Body of pancreas (tissue), 4 donors: ENCODE results near the gene TRAPPC5. TPM values are rescaled to one million over a fixed set of nuclear protein-coding genes. Genes with fewer than 3 reads are reported as not detected.

Experiments
- ATAC-seq: fragments of 150-250 bp; one replicate; pipeline ENCODE4 v1.9.1; 2016
- DNase-seq, 4 donors: peaks; one replicate each; pipeline ENCODE4 v3.0.0-alpha.2; 2019
- H3K27ac ChIP-seq, 4 donors: fragments of 200-600 bp; sonication (generic); 1 replicate in 3 of 4; 2 replicates in 1 of 4; pipeline versions ENCODE4 v1.5.1 to v1.6.1; 2016 to 2019; ENCODE audit warnings: mild to moderate bottlenecking in 1 of 4, mixed read lengths in 1 of 4, moderate library complexity in 1 of 4
- H3K27me3 ChIP-seq, 2 donors: fragments of 200-600 bp; sonication (generic); one replicate each; pipeline ENCODE4 v1.6.0; 2016; ENCODE audit warnings: mild to moderate bottlenecking in 1 of 2
- H3K36me3 ChIP-seq, 2 donors: fragments of 200-600 bp; sonication (generic); replicated peaks in 1 of 2; 2 replicates each; pipeline ENCODE4 v1.5.1; 2016; ENCODE audit warnings: low read depth in 2 of 2; ENCODE audit not compliant: insufficient read depth in 1 of 2
- H3K4me1 ChIP-seq: fragments of 200-600 bp; sonication (generic); one replicate; pipeline ENCODE4 v1.6.0; 2016
- H3K4me3 ChIP-seq, 2 donors: fragments of 200-600 bp; sonication (generic); 1 replicate in 1 of 2; 2 replicates in 1 of 2; pipeline ENCODE4 v1.5.1; 2016 to 2019
- H3K9me3 ChIP-seq, 3 donors: fragments of 200-600 bp; sonication (generic); 1 replicate in 2 of 3; 2 replicates in 1 of 3; pipeline ENCODE4 v1.5.1; 2016
- POLR2A ChIP-seq, 3 donors: fragments of 450-650 bp; IDR thresholded peaks; one replicate each; pipeline ENCODE4 v1.6.1; 2016; ENCODE audit warnings: antibody characterized with exemption in 3 of 3, mild to moderate bottlenecking in 2 of 3
- WGBS, 2 donors: methylation state at CpG; one replicate each; pipeline ENCODE4 v1.1.5; 2017; 5-methylcytosine and 5-hydroxymethylcytosine counted together
- intact Hi-C: fragments of 100-400 bp; cut with DNase I; formaldehyde crosslinking; loops from one replicate; pipeline ENCODE4 v1.15.1; 2023
- total RNA-seq, 2 donors: library from RNA; depleted of rRNA; stranded (reverse); fragments of >200 nt; gene quantifications; one replicate each; pipeline ENCODE4 v1.1.0, GENCODE V29; 2016
- TF ChIP-seq, protein P1 (sequence below), 7 experiments: fragments of 450-650 bp in 4 of 7; fragments of 200-600 bp in 3 of 7; sonication (generic) in 3 of 7; IDR thresholded peaks; one replicate each; pipeline ENCODE4 v1.5.1; 2016 to 2019; ENCODE audit warnings: antibody characterized with exemption in 7 of 7

Gene TRAPPC5
- total RNA-seq, 2 donors from 2014 or later, result 10.9 to 18.7 TPM

DNA sequence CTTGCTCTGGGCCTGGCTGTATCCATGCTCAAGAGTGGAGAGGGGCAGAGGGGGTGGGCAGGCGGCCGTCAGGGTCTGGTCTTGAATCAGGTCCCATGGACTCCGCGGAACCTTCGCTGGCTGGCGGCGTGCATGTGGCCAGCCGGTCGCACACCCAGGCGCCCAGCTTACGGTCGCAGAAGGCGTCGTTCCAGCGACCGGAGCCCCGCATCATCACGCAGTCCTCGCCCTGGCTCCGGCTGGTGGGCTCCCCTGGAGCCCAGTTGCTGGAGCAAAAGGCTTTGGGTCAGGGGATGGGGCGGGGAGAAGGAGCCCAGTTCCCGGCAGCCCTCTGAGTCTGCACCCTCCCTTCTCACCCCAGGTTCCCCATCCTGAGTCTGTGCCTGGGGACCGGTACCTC lies 8.5 kb downstream of the TRAPPC5 start:
- Histone ChIP-seq H3K36me3 (no peaks in the 10 kb centered on the region), H3K4me1 (no peaks in the 10 kb centered on the region), H3K9me3 (no peaks in the 10 kb centered on the region), H3K27ac (no peak overlapping the region), H3K4me3 (no peak overlapping the region), H3K27me3 (no peaks in the 10 kb centered on the region)
- no peak for DNase-seq
- TF ChIP-seq POLR2A (IDR thresholded peaks at IDR 0.05), result no peak
- TF ChIP-seq, protein P1, sequence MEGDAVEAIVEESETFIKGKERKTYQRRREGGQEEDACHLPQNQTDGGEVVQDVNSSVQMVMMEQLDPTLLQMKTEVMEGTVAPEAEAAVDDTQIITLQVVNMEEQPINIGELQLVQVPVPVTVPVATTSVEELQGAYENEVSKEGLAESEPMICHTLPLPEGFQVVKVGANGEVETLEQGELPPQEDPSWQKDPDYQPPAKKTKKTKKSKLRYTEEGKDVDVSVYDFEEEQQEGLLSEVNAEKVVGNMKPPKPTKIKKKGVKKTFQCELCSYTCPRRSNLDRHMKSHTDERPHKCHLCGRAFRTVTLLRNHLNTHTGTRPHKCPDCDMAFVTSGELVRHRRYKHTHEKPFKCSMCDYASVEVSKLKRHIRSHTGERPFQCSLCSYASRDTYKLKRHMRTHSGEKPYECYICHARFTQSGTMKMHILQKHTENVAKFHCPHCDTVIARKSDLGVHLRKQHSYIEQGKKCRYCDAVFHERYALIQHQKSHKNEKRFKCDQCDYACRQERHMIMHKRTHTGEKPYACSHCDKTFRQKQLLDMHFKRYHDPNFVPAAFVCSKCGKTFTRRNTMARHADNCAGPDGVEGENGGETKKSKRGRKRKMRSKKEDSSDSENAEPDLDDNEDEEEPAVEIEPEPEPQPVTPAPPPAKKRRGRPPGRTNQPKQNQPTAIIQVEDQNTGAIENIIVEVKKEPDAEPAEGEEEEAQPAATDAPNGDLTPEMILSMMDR (IDR thresholded peaks at IDR 0.05), result no peak
- ATAC-seq, result no peak
- intact Hi-C loops, result loop anchor here (10.0 kb wide), 1 partner anchor 116 kb away; no protein-coding TSS in a partner anchor
- 31 to 57% methylated on average over 1 to 23 of the region's 23 CpGs for WGBS, 2 donors

DNA sequence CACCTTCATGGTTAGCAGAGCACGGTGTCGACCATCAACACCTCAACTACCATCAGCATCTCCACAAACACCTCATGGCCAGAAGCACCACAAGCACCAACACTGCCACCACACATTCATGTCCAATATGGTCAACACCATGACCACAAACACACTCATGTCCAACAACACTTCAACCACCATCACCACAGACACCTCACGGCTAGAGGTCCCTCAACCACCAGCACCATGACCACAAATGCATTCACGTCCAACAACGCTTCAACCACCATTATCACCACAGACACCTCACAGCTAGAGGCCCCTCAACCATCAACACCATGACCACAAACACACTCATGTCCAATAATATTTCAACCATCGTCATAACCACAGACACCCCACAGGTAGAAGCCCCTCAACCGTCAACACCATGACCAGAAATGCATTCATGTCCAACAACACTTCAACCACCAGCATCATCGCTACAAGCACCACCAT lies 10.2 kb downstream of the TRAPPC5 start:
- TF ChIP-seq, protein P1 (IDR thresholded peaks at IDR 0.05), result no peak
- no peak for TF ChIP-seq POLR2A (IDR thresholded peaks at IDR 0.05)
- no peak for ATAC-seq
- no peaks in the 10 kb centered on the region for H3K4me1 ChIP-seq
- H3K4me3 ChIP-seq, result no peak overlapping the region
- H3K27me3 ChIP-seq, result no peaks in the 10 kb centered on the region
- H3K27ac ChIP-seq, result no peak overlapping the region
- whole genome bisulfite sequencing, 2 donors, result 70 to 74% methylated on average over 8 of the region's 8 CpGs
- intact Hi-C loops, result no loop called here
- no peaks in the 10 kb centered on the region for H3K9me3 ChIP-seq
- no peaks in the 10 kb centered on the region for H3K36me3 ChIP-seq
- no peak for DNase-seq

DNA sequence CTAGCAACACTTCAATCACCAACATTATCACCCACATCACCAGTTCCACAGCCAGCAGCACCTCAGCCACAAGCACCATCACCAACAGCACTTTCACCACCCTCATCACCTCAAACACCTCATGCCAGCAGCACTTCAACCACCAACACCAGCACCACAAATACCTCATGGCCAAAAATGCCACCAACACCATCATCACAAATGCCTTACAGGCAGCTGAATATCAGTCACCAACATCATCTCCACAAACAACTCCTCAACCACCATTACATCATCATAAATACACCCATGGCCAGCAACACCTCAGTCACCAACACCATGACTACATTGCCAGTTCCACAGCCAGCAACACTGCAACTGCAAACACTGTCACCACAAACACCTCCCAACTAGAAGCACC lies 10.9 kb downstream of the TRAPPC5 start:
- no peak overlapping the region for H3K4me3 ChIP-seq
- no peak for TF ChIP-seq POLR2A (IDR thresholded peaks at IDR 0.05)
- TF ChIP-seq, protein P1 (IDR thresholded peaks at IDR 0.05), result no peak
- intact Hi-C loops, result no loop called here
- no peaks in the 10 kb centered on the region for H3K4me1 ChIP-seq
- no peaks in the 10 kb centered on the region for H3K27me3 ChIP-seq
- no peak for ATAC-seq
- DNase-seq, result no peak
- H3K9me3 ChIP-seq, result no peaks in the 10 kb centered on the region
- no peaks in the 10 kb centered on the region for H3K36me3 ChIP-seq
- H3K27ac ChIP-seq, result no peak overlapping the region

DNA sequence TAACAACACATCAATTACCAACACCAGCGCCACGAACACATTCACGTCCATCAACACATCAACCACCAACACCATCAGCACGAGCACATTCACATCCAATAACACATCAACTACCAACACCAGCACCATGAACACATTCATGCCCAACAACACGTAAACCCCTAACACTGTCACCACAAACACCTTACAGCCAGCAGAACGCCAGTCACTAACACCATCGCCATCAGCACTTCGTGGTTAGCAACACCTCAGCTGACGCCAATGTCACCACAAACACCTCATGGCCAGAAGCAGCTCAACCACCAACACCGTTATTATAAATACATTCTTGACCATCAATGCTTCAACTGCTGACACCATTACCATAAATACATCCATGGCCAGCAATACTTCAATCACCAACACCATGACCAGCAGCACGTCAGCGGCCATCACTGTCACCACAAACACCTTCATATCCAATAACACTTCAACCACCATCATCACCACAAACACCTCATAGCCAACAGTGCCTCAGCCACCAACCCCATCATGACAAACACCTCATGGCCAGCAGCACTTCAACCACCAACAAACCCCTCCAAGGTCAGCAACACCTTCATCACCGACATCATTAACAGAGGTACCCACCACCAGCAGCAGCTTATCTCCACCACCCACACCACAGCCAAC lies 11.9 kb downstream of the TRAPPC5 start:
- Histone ChIP-seq H3K4me1 (no peaks in the 10 kb centered on the region), H3K9me3 (no peaks in the 10 kb centered on the region), H3K27me3 (no peaks in the 10 kb centered on the region), H3K36me3 (no peaks in the 10 kb centered on the region), H3K4me3 (no peak overlapping the region), H3K27ac (no peak overlapping the region)
- TF ChIP-seq POLR2A (IDR thresholded peaks at IDR 0.05), result no peak
- TF ChIP-seq, protein P1 (IDR thresholded peaks at IDR 0.05), result no peak
- 58 to 70% methylated on average over 13 of the region's 13 CpGs for WGBS, 2 donors
- ATAC-seq (no peak), DNase-seq (no peak)
- intact Hi-C loops, result no loop called here

DNA sequence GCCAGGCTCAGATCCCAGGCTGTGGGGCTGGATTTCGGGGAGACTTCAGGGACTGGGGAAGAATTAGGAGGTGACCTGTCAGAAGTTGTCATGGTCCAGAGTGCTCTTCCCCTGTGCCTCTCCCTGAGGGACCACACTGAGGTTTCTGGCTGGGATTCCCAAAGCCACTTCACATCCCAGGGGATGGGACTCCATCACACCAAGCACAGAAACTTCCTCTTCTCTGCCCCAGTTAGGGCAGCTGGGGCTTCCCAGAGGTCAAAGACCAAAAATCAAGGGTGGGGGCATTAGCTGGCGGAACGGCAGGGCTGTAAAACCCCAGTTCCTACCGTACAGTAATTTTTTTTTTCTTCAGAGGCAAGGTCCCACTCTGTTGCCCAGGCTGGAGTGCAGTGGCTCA lies 13.9 kb downstream of the TRAPPC5 start:
- ATAC-seq, result no peak
- intact Hi-C loops, result no loop called here
- H3K4me1 ChIP-seq, result no peaks in the 10 kb centered on the region

More for the DNA sequence above, 13.9 kb downstream of the TRAPPC5 start:
- TF ChIP-seq POLR2A (IDR thresholded peaks at IDR 0.05), result no peak
- TF ChIP-seq, protein P1 (IDR thresholded peaks at IDR 0.05), result no peak
- Histone ChIP-seq H3K4me3 (no peak overlapping the region), H3K9me3 (no peaks in the 10 kb centered on the region), H3K27ac (no peak overlapping the region), H3K27me3 (peaks cover 0 to 5% of the 10 kb centered on the region in 2 donors), H3K36me3 (no peaks in the 10 kb centered on the region)
- DNase-seq, result no peak
- 33 to 41% methylated on average over 4 of the region's 4 CpGs for WGBS, 2 donors
